Lower lobe of right lung (tissue), 2 donors: ENCODE data around the gene IP6K3. TPM values are rescaled to one million over a fixed set of nuclear protein-coding genes. Genes with fewer than 3 reads are reported as not detected.

Source experiments
- ATAC-seq, 2 donors: fragments of 200-7000 bp; cut with Tn5 transposase; one replicate each; pipeline ENCODE4 v1.9.1; 2020 to 2022; ENCODE audit warnings: mild to moderate bottlenecking in 2 of 2, moderate library complexity in 2 of 2
- DNase-seq: peaks from one replicate; pipeline ENCODE4 v3.0.0-alpha.2; 2020
- H3K27ac ChIP-seq: fragments of 200-600 bp; one replicate; pipeline ENCODE4 v1.8.0; 2022
- H3K27me3 ChIP-seq: fragments of 200-600 bp; one replicate; pipeline ENCODE4 v1.8.0; 2022; ENCODE audit warnings: low read depth
- H3K36me3 ChIP-seq: fragments of 200-600 bp; one replicate; pipeline ENCODE4 v1.8.0; 2022; ENCODE audit warnings: mild to moderate bottlenecking
- H3K4me1 ChIP-seq: fragments of 200-600 bp; one replicate; pipeline ENCODE4 v1.8.0; 2022
- H3K4me3 ChIP-seq: fragments of 200-600 bp; one replicate; pipeline ENCODE4 v1.8.0; 2022; ENCODE audit warnings: mild to moderate bottlenecking
- H3K9me3 ChIP-seq: fragments of 200-600 bp; one replicate; pipeline ENCODE4 v1.8.0; 2022
- CTCF ChIP-seq: fragments of 200-600 bp; IDR thresholded peaks from one replicate; pipeline ENCODE4 v1.8.0; 2022; ENCODE audit warnings: antibody characterized with exemption, mild to moderate bottlenecking
- intact Hi-C: fragments of 100-400 bp; cut with DNase I; formaldehyde crosslinking; loops from one replicate; pipeline ENCODE4 v1.11.0; 2022
- long read RNA-seq: library from polyadenylated mRNA; unstranded; transcript quantifications from one replicate; pipeline ENCODE4 v2.0.0, GENCODE V29; 2021
- total RNA-seq: library from RNA; stranded (reverse); fragmentation: NEBNext Ultra II Directional; extraction: Animal tissue kit (Norgen Biotek cat#: 25700); gene quantifications from one replicate; pipeline ENCODE4 v1.2.1, GENCODE V29; 2021
- donor health status: DM: no; HTN: yes; CAD: no; lungs with severe emphysema.

Gene IP6K3, protein sequence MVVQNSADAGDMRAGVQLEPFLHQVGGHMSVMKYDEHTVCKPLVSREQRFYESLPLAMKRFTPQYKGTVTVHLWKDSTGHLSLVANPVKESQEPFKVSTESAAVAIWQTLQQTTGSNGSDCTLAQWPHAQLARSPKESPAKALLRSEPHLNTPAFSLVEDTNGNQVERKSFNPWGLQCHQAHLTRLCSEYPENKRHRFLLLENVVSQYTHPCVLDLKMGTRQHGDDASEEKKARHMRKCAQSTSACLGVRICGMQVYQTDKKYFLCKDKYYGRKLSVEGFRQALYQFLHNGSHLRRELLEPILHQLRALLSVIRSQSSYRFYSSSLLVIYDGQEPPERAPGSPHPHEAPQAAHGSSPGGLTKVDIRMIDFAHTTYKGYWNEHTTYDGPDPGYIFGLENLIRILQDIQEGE
- 3.5 TPM for total RNA-seq
- long read RNA-seq, partial matches to known transcripts: 3 of 5 reads
- long read RNA-seq, other reads (novel, unspliced or antisense): 1 of 5 reads

- ATAC-seq (peak; percentile 18 to 22), DNase-seq (no peak)
- Histone ChIP-seq H3K27ac (peak within 1 kb of the TSS; percentile 76), H3K4me3 (peak within 1 kb of the TSS; percentile 39), H3K4me1 (peaks cover 11% of the 10 kb centered on the region), H3K27me3 (peaks cover 5% of the 10 kb centered on the region), H3K36me3 (no peaks in the 10 kb centered on the region), H3K9me3 (no peaks in the 10 kb centered on the region)
- no peak for TF ChIP-seq CTCF
- intact Hi-C loops: no loop called here
Observed at GRCh38 chr6:33746651-33747100, at the start of gene IP6K3. Gene IP6K3 (minus strand): TSS chr6:33746905. CDS start chr6:33735476, 11,429 bp downstream.

DNA sequence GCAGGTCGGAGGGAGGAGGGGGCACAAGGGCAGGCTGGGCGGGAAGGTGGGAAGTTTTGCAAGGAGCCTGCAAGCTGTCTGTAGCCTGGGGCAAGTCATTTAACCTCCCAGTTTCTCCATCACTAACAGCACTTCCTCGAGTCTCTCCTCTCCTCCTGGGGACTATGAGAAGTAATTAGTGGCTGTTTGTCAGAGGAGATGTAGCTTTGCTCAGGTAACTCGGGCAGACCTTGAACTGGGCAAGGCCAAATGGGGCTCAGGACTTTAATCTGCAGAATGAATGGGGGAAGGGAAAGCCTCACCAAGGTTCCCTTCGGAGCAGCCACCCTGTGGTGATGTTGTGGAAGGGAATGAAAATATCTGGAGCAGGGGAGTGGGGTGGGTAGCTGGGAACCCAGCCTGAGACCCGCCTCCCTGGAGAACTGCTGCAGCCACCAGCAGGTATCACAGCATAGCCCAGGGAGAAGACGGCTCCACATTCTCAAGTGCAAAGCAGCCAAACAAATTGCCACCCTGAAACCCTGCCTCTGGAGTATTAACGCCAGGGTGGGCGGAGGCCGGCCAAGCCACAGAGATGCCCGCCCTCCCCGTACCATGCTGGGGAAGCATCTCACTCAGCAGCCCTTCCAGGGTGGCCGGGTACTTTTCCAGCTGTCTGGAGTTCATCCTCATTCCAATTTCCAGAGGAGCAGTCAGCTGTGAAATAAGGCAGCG is 48.4 kb upstream of the IP6K3 start:
- Histone ChIP-seq H3K27me3 (peaks cover 9% of the 10 kb centered on the region), H3K27ac (no peak overlapping the region), H3K9me3 (no peaks in the 10 kb centered on the region), H3K4me1 (no peaks in the 10 kb centered on the region), H3K4me3 (no peak overlapping the region), H3K36me3 (no peaks in the 10 kb centered on the region)
- intact Hi-C loops: no loop called here
- no peak for TF ChIP-seq CTCF
- ATAC-seq (no peak), DNase-seq (no peak)

GRCh38 chr6:33792981-33793380 is 46.3 kb upstream of the IP6K3 start:
- ATAC-seq (no peak), DNase-seq (no peak)
- no peak overlapping the region for H3K4me3 ChIP-seq
- TF ChIP-seq CTCF: no peak
- intact Hi-C loops: no loop called here
- peaks cover 7% of the 10 kb centered on the region for H3K4me1 ChIP-seq
- no peak overlapping the region for H3K27ac ChIP-seq
- no peaks in the 10 kb centered on the region for H3K9me3 ChIP-seq
- peaks cover 9% of the 10 kb centered on the region for H3K27me3 ChIP-seq
- no peaks in the 10 kb centered on the region for H3K36me3 ChIP-seq

- H3K4me1 ChIP-seq: peaks cover 20% of the 10 kb centered on the region
- H3K27ac ChIP-seq: no peak overlapping the region
- intact Hi-C loops: no loop called here
- no peaks in the 10 kb centered on the region for H3K9me3 ChIP-seq
- TF ChIP-seq CTCF: no peak
- no peak for ATAC-seq
- peaks cover 5% of the 10 kb centered on the region for H3K27me3 ChIP-seq
- H3K4me3 ChIP-seq: no peak overlapping the region
- H3K36me3 ChIP-seq: no peaks in the 10 kb centered on the region
- no peak for DNase-seq
Observed at GRCh38 chr6:33791620-33792019, 44.9 kb upstream of the IP6K3 start.

DNA sequence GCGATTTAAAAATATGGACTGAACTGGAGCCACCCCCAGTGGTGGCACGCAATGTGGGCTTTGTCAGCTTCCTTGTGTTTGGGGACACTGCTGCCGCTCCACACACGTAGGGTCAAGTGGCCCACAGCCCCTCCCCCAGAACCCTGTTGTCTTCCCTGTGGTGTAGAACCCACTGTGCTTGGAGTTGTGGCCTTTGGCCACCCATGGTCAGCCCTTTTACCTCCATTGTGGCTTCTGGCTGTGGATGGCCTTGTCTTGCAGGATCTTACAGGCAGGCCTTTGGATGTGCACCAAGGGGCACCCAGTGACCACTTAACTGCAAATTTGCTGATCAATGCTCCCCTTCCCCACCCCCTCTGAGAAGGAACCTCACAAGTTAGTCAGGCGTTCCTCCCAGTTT is 44.2 kb upstream of the IP6K3 start:
- Histone ChIP-seq H3K36me3 (peaks cover 5% of the 10 kb centered on the region), H3K27me3 (no peaks in the 10 kb centered on the region), H3K9me3 (no peaks in the 10 kb centered on the region), H3K4me3 (no peak overlapping the region), H3K27ac (no peak overlapping the region), H3K4me1 (peaks cover 27% of the 10 kb centered on the region)
- TF ChIP-seq CTCF: no peak
- DNase-seq (no peak), ATAC-seq (no peak)
- intact Hi-C loops: no loop called here
